Neuronal stem cell (in vitro differentiated cells): ENCODE measurements around the gene TGFBR2.

Experiments used
- DNase-seq: peaks from one replicate; pipeline ENCODE4 v3.0.0-alpha.2; 2013; ENCODE audit warnings: low spot score
- H2AFZ ChIP-seq: one replicate; pipeline ENCODE4 v1.6.1; 2013; ENCODE audit warnings: mild to moderate bottlenecking, low read length, inconsistent platforms
- H2AK5ac ChIP-seq: 2 replicates; pipeline ENCODE4 v1.6.1; 2013; ENCODE audit warnings: low read depth, mild to moderate bottlenecking, inconsistent platforms, low read length, moderate library complexity, mixed read lengths
- H2BK120ac ChIP-seq: 2 replicates; pipeline ENCODE4 v1.6.1; 2013; ENCODE audit warnings: low read depth, mild to moderate bottlenecking, inconsistent platforms, low read length, moderate library complexity, mixed read lengths
- H2BK12ac ChIP-seq: one replicate; pipeline ENCODE4 v1.6.1; 2013; ENCODE audit warnings: low read length, inconsistent platforms
- H2BK15ac ChIP-seq: 2 replicates; pipeline ENCODE4 v1.6.1; 2013; ENCODE audit warnings: mild to moderate bottlenecking, low read length, inconsistent platforms, mixed read lengths
- H2BK5ac ChIP-seq: one replicate; pipeline ENCODE4 v1.6.1; 2013; ENCODE audit warnings: inconsistent platforms, mild to moderate bottlenecking, low read length, moderate library complexity
- H3K14ac ChIP-seq: one replicate; pipeline ENCODE4 v1.6.1; 2013; ENCODE audit warnings: low read length, inconsistent platforms
- H3K18ac ChIP-seq: 2 replicates; pipeline ENCODE4 v1.6.1; 2013; ENCODE audit warnings: low read length, inconsistent platforms
- H3K23ac ChIP-seq: 2 replicates; pipeline ENCODE4 v1.6.1; 2013; ENCODE audit warnings: low read depth, mild to moderate bottlenecking, mixed read lengths, low read length, inconsistent platforms; ENCODE audit not compliant: poor library complexity
- H3K27ac ChIP-seq: replicated peaks from 3 replicates; pipeline ENCODE4 v1.5.1; 2013; ENCODE audit warnings: low read length, inconsistent platforms
- H3K27me3 ChIP-seq, 3 experiments: 2 replicates each; pipeline ENCODE4 v1.6.1; 2013; ENCODE audit warnings: low read length in 3 of 3, mild to moderate bottlenecking in 2 of 3, inconsistent platforms in 1 of 3, low read depth in 1 of 3, mixed read lengths in 1 of 3, moderate library complexity in 1 of 3; ENCODE audit not compliant: control insufficient read depth in 3 of 3, insufficient read depth in 3 of 3
- H3K36me3 ChIP-seq, 2 donors: replicated peaks in 1 of 2; 2 replicates each; pipeline ENCODE4 v1.6.1; 2013; ENCODE audit warnings: low read length in 2 of 2; ENCODE audit not compliant: control insufficient read depth in 2 of 2, insufficient read depth in 2 of 2
- H3K4ac ChIP-seq: 2 replicates; pipeline ENCODE4 v1.6.1; 2013; ENCODE audit warnings: inconsistent platforms, mild to moderate bottlenecking, low read length, moderate library complexity
- H3K4me1 ChIP-seq, 2 donors: 1 replicate in 1 of 2; 2 replicates in 1 of 2; pipeline ENCODE4 v1.6.1; 2013; ENCODE audit warnings: low read length in 2 of 2, low read depth in 1 of 2; ENCODE audit not compliant: control insufficient read depth in 2 of 2, insufficient read depth in 1 of 2
- H3K4me2 ChIP-seq: one replicate; pipeline ENCODE4 v1.6.1; 2013; ENCODE audit warnings: mild to moderate bottlenecking, low read length, inconsistent platforms; ENCODE audit not compliant: insufficient read depth, poor library complexity, severe bottlenecking
- H3K4me3 ChIP-seq, 2 donors: 2 replicates each; pipeline ENCODE4 v1.5.1; 2013; ENCODE audit warnings: low read length in 2 of 2, mild to moderate bottlenecking in 2 of 2, inconsistent platforms in 1 of 2, moderate library complexity in 1 of 2
- H3K79me1 ChIP-seq: one replicate; pipeline ENCODE4 v1.6.1; 2013; ENCODE audit warnings: low read depth, mild to moderate bottlenecking, inconsistent platforms, low read length, moderate library complexity
- H3K9ac ChIP-seq: one replicate; pipeline ENCODE4 v1.6.1; 2013; ENCODE audit warnings: mild to moderate bottlenecking, low read depth, low read length, inconsistent platforms; ENCODE audit not compliant: poor library complexity
- H3K9me3 ChIP-seq, 2 donors: replicated peaks in 1 of 2; 2 replicates each; pipeline versions ENCODE3 to v1.6.1; 2013; ENCODE audit warnings: low read length in 2 of 2, mild to moderate bottlenecking in 2 of 2, inconsistent platforms in 1 of 2, low read depth in 1 of 2, mixed read lengths in 1 of 2, moderate library complexity in 1 of 2; ENCODE audit not compliant: control insufficient read depth in 2 of 2, insufficient read depth in 1 of 2
- H4K8ac ChIP-seq: one replicate; pipeline ENCODE4 v1.6.1; 2013; ENCODE audit warnings: low read depth, mild to moderate bottlenecking, inconsistent platforms, low read length, moderate library complexity
- H4K91ac ChIP-seq: one replicate; pipeline ENCODE4 v1.6.1; 2013; ENCODE audit warnings: low read length, low read depth, mild to moderate bottlenecking, inconsistent platforms; ENCODE audit not compliant: poor library complexity
- WGBS, 2 donors: extraction: QIAGEN DNeasy Blood & Tissue Kit; methylation state at CpG; one replicate each; pipeline ENCODE4 v1.1.7; 2013; ENCODE audit warnings: missing lambda C conversion rate in 2 of 2, mixed read lengths in 1 of 2; ENCODE audit not compliant: insufficient read length in 2 of 2, insufficient replicate concordance in 1 of 2; ENCODE audit errors: extremely low coverage in 2 of 2; 5-methylcytosine and 5-hydroxymethylcytosine counted together

TGFBR2 gene

DNA sequence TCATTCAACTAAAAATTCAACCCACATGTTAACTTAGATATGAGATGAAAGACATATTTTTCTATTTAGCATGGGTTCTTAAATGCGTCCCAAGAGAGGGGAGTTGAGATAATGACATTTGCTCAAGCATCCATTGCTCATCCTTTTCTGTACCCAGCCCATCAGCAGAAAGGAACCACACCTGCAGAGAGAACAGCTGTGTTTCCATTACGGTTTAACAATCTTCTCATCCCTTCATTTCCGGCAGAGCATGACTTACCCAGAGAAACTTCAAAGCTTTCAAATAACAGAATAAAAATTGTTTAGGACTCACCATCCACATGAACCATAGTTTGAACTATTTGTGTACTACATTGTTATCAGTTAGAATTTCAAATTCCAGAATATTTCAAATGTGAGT lies 113.1 kb downstream of the TGFBR2 start:
- no peak overlapping the region for H2BK5ac ChIP-seq
- H3K4me3 ChIP-seq = no peak overlapping the region
- no peak overlapping the region for H3K9ac ChIP-seq
- no peak overlapping the region for H3K14ac ChIP-seq
- H2BK12ac ChIP-seq = no peak overlapping the region
- no peak overlapping the region for H3K4me2 ChIP-seq
- no peak overlapping the region for H3K18ac ChIP-seq
- no CpG with 5 or more reads among the region's 3 CpGs for WGBS, 2 donors
- no peaks in the 10 kb centered on the region for H3K79me1 ChIP-seq
- no peak overlapping the region for H2AFZ ChIP-seq
- no peaks in the 10 kb centered on the region for H3K4me1 ChIP-seq
- H3K27me3 ChIP-seq = no peaks in the 10 kb centered on the region
- no peak overlapping the region for H3K27ac ChIP-seq
- no peak overlapping the region for H4K91ac ChIP-seq
- H2BK15ac ChIP-seq = no peak overlapping the region
- H3K36me3 ChIP-seq = no peaks in the 10 kb centered on the region
- H4K8ac ChIP-seq = no peak overlapping the region
- H3K9me3 ChIP-seq = no peaks in the 10 kb centered on the region
- no peak overlapping the region for H2BK120ac ChIP-seq
- H3K4ac ChIP-seq = no peak overlapping the region
- DNase-seq = no peak
- no peak overlapping the region for H2AK5ac ChIP-seq
- H3K23ac ChIP-seq = no peak overlapping the region

- no peak overlapping the region for H3K9ac ChIP-seq
- H3K4ac ChIP-seq = no peak overlapping the region
- DNase-seq = no peak
- no peak overlapping the region for H3K23ac ChIP-seq
- no peak overlapping the region for H3K14ac ChIP-seq
- H3K79me1 ChIP-seq = no peaks in the 10 kb centered on the region
- H2BK12ac ChIP-seq = no peak overlapping the region
- H3K27ac ChIP-seq = no peak overlapping the region
- WGBS, 2 donors = no CpG with 5 or more reads among the region's 5 CpGs
- H3K4me2 ChIP-seq = no peak overlapping the region
- H2AFZ ChIP-seq = no peak overlapping the region
- no peak overlapping the region for H4K8ac ChIP-seq
- H4K91ac ChIP-seq = no peak overlapping the region
- no peak overlapping the region for H3K18ac ChIP-seq
- H3K36me3 ChIP-seq = no peaks in the 10 kb centered on the region
- no peaks in the 10 kb centered on the region for H3K9me3 ChIP-seq
- H3K4me1 ChIP-seq = no peaks in the 10 kb centered on the region
- H2BK120ac ChIP-seq = no peak overlapping the region
- no peak overlapping the region for H2BK5ac ChIP-seq
- no peaks in the 10 kb centered on the region for H3K27me3 ChIP-seq
- H2BK15ac ChIP-seq = no peak overlapping the region
- H3K4me3 ChIP-seq = no peak overlapping the region
- H2AK5ac ChIP-seq = no peak overlapping the region
These were observed 114.3 kb downstream of the TGFBR2 start for GRCh38 chr3:30720586-30721313.

- Histone ChIP-seq H3K4me2 (no peak overlapping the region), H3K14ac (no peak overlapping the region), H3K9ac (no peak overlapping the region), H3K4ac (no peak overlapping the region), H2BK120ac (no peak overlapping the region), H2AK5ac (no peak overlapping the region), H3K4me1 (no peaks in the 10 kb centered on the region), H2BK12ac (no peak overlapping the region), H3K18ac (no peak overlapping the region), H2BK5ac (no peak overlapping the region), H3K27me3 (no peaks in the 10 kb centered on the region), H4K91ac (no peak overlapping the region), H4K8ac (no peak overlapping the region), H3K9me3 (no peaks in the 10 kb centered on the region), H3K79me1 (no peaks in the 10 kb centered on the region), H3K36me3 (no peaks in the 10 kb centered on the region), H2AFZ (no peak overlapping the region), H2BK15ac (no peak overlapping the region), H3K4me3 (no peak overlapping the region), H3K27ac (no peak overlapping the region), H3K23ac (no peak overlapping the region)
- WGBS, 2 donors = no CpG with 5 or more reads among the region's 2 CpGs
- no peak for DNase-seq
These were observed 114.9 kb downstream of the TGFBR2 start for GRCh38 chr3:30721314-30721634.

- Histone ChIP-seq H2BK12ac (no peak overlapping the region), H3K23ac (no peak overlapping the region), H3K27me3 (no peaks in the 10 kb centered on the region), H3K79me1 (no peaks in the 10 kb centered on the region), H4K91ac (no peak overlapping the region), H3K18ac (no peak overlapping the region), H3K14ac (no peak overlapping the region), H3K4me2 (no peak overlapping the region), H4K8ac (no peak overlapping the region), H3K36me3 (no peaks in the 10 kb centered on the region), H3K9ac (no peak overlapping the region), H2AK5ac (no peak overlapping the region), H3K27ac (no peak overlapping the region), H3K9me3 (no peaks in the 10 kb centered on the region), H2BK120ac (no peak overlapping the region), H2BK5ac (no peak overlapping the region), H3K4me1 (no peaks in the 10 kb centered on the region), H3K4me3 (no peak overlapping the region), H3K4ac (no peak overlapping the region), H2AFZ (no peak overlapping the region), H2BK15ac (no peak overlapping the region)
- WGBS, 2 donors = no CpG with 5 or more reads among the region's 1 CpG
- no peak for DNase-seq
These were observed 116.8 kb downstream of the TGFBR2 start for GRCh38 chr3:30723211-30723610.
